GM18873 (cell line): Measurements from ENCODE around the gene RNH1.
A peak's percentile ranks its signal among the peaks of the same experiment; 100 is the strongest.

ENCODE experiments used
- ATAC-seq: cut with Tn5 transposase; IDR thresholded peaks from one replicate; pipeline ENCODE4 v1.9.1; 2021; ENCODE audit warnings: mild to moderate bottlenecking, moderate library complexity, moderate number of reproducible peaks; ENCODE audit not compliant: unreplicated experiment, low FRiP score

Gene RNH1

GRCh38 chr11:506995-507726 is at the start of gene RNH1:
Gene RNH1, minus strand, starts transcription at chr11:507242. Its CDS starts 5,080 bp downstream, at chr11:502162.
- peak; percentile 27 for ATAC-seq

- no peak for ATAC-seq
These were observed 49.0 kb upstream of the RNH1 start for GRCh38 chr11:555780-556661.

- no peak for ATAC-seq
These were observed 48.3 kb upstream of the RNH1 start for GRCh38 chr11:555227-555779.

GRCh38 chr11:554428-555226 is 47.6 kb upstream of the RNH1 start:
- ATAC-seq, result no peak

- no peak for ATAC-seq
These were observed 46.9 kb upstream of the RNH1 start for GRCh38 chr11:553988-554340.

- ATAC-seq, result no peak
These were observed 46.3 kb upstream of the RNH1 start for GRCh38 chr11:553083-553987.

- ATAC-seq, result no peak
These were observed 44.6 kb upstream of the RNH1 start for GRCh38 chr11:551596-551995.

- ATAC-seq, result no peak
These were observed 44.1 kb upstream of the RNH1 start for GRCh38 chr11:551131-551530.

GRCh38 chr11:550746-551085 is 43.7 kb upstream of the RNH1 start:
- ATAC-seq, result no peak

- no peak for ATAC-seq
These were observed 43.1 kb upstream of the RNH1 start for GRCh38 chr11:550021-550745.

- no peak for ATAC-seq
These were observed 41.9 kb upstream of the RNH1 start for GRCh38 chr11:548700-549603.

GRCh38 chr11:545171-545570 is 38.1 kb upstream of the RNH1 start:
- ATAC-seq, result no peak

- no peak for ATAC-seq
These were observed 37.8 kb upstream of the RNH1 start for GRCh38 chr11:544817-545166.

GRCh38 chr11:541433-541885 is 34.4 kb upstream of the RNH1 start:
- ATAC-seq, result no peak

- ATAC-seq, result no peak
These were observed 33.8 kb upstream of the RNH1 start for GRCh38 chr11:540583-541432.

GRCh38 chr11:539971-540481 is 33.0 kb upstream of the RNH1 start:
- ATAC-seq, result no peak

- ATAC-seq, result no peak
These were observed 31.5 kb upstream of the RNH1 start for GRCh38 chr11:538431-539051.
